HCT116 (cell line): ENCODE data around the gene HBA1. TPM values are rescaled to one million over a fixed set of nuclear protein-coding genes. Genes with fewer than 3 reads are reported as not detected.

Experiments
- ATAC-seq: fragments of 200-7000 bp; cut with Tn5 transposase; 2 replicates; pipeline ENCODE4 v1.9.1; 2020; ENCODE audit warnings: mild to moderate bottlenecking, moderate library complexity
- BruUV-seq: library from RNA; stranded (reverse); fragments of 400-500 nt; replicated peaks from 2 replicates; lab custom pipeline; 2021; lab: Mats Ljungman, UMichigan
- CTCF ChIA-PET: fragments of 300-600 bp; sonication (Branson Sonifier 250); formaldehyde crosslinking; loops from one replicate; lab custom pipeline; 2021; ENCODE audit warnings: antibody characterized with exemption; lab: Charles Lee
- POLR2A ChIA-PET: fragments of 300-600, 350-600 bp; sonication (Branson Sonifier 250); formaldehyde crosslinking; loops from one replicate; lab custom pipeline; 2021; ENCODE audit warnings: antibody characterized with exemption; lab: Charles Lee
- RAD21 ChIA-PET, 2 experiments: fragments of 300-600 bp; sonication (Branson Sonifier 250); formaldehyde crosslinking; loops; one replicate each; lab custom pipeline; 2023; ENCODE audit warnings: low total read pairs in 2 of 2; ENCODE audit not compliant: uncharacterized antibody in 2 of 2, unreplicated experiment in 2 of 2, low non-redundant PET in 1 of 2; lab: Charles Lee
- DNase-seq: peaks from one replicate; pipeline ENCODE4 v3.0.0-alpha.2; 2010; ENCODE audit warnings: low read depth, low spot score
- H2AFZ ChIP-seq: fragments of 200-600 bp; shearing (Covaris generic), sonication (generic); 2 replicates; pipeline ENCODE4 v1.6.1; 2017; ENCODE audit warnings: low read depth, mixed run types, mixed read lengths, antibody characterized with exemption, low read length; ENCODE audit not compliant: poor library complexity, severe bottlenecking
- H3K27ac ChIP-seq: 2 replicates; pipeline ENCODE4 v1.5.1; 2012; ENCODE audit warnings: low read depth, low read length
- H3K27me3 ChIP-seq: fragments of 200-600 bp; sonication (generic); 2 replicates; pipeline ENCODE4 v1.6.1; 2016; ENCODE audit warnings: mixed run types, low read length, mixed read lengths; ENCODE audit not compliant: insufficient read depth
- H3K36me3 ChIP-seq, 2 experiments: fragments of 200-500 bp in 1 of 2; fragments of 200-600 bp in 1 of 2; sonication (Bioruptor generic) in 1 of 2; sonication (generic) in 1 of 2; 2 replicates each; pipeline versions ENCODE4 v1.5.1 to v1.6.1; 2014 to 2016; ENCODE audit warnings: low read length in 2 of 2, inconsistent platforms in 1 of 2, mixed read lengths in 1 of 2, mixed run types in 1 of 2; ENCODE audit not compliant: insufficient read depth in 2 of 2, control insufficient read depth in 1 of 2
- H3K4me1 ChIP-seq, 2 experiments: fragments of 200-600 bp in 1 of 2; sonication (generic) in 1 of 2; 2 replicates each; pipeline versions ENCODE4 v1.5.1 to v1.6.1; 2012 to 2017; ENCODE audit warnings: low read length in 2 of 2, inconsistent platforms in 1 of 2, mild to moderate bottlenecking in 1 of 2, mixed read lengths in 1 of 2, mixed run types in 1 of 2, moderate library complexity in 1 of 2; ENCODE audit not compliant: insufficient read depth in 2 of 2, control insufficient read depth in 1 of 2
- H3K4me2 ChIP-seq: fragments of 200-600 bp; sonication (generic); 2 replicates; pipeline ENCODE4 v1.6.1; 2017; ENCODE audit warnings: mixed run types, low read length, mixed read lengths
- H3K4me3 ChIP-seq, 2 experiments: fragments of 200-600 bp in 1 of 2; sonication (generic) in 1 of 2; replicated peaks in 1 of 2; 2 replicates each; pipeline ENCODE4 v1.5.1; 2011 to 2016; ENCODE audit warnings: low read length in 2 of 2, control low read depth in 1 of 2, low read depth in 1 of 2, mild to moderate bottlenecking in 1 of 2, mixed read lengths in 1 of 2, mixed run types in 1 of 2
- H3K79me2 ChIP-seq: fragments of 200-600 bp; sonication (generic); 2 replicates; pipeline ENCODE4 v1.6.1; 2017; ENCODE audit warnings: mild to moderate bottlenecking, mixed run types, low read length, moderate library complexity, mixed read lengths; ENCODE audit not compliant: insufficient read depth
- H3K9ac ChIP-seq: fragments of 200-600 bp; sonication (generic); 2 replicates; pipeline ENCODE4 v1.6.1; 2016; ENCODE audit warnings: low read length, mixed read lengths
- H3K9me2 ChIP-seq: fragments of 200-600 bp; sonication (generic), shearing (Covaris generic); 2 replicates; pipeline ENCODE4 v1.6.1; 2017; ENCODE audit warnings: mixed run types, mild to moderate bottlenecking, moderate library complexity; ENCODE audit not compliant: insufficient read depth
- H3K9me3 ChIP-seq, 2 experiments: fragments of 200-500 bp in 1 of 2; fragments of 200-600 bp in 1 of 2; sonication (Bioruptor generic) in 1 of 2; sonication (generic) in 1 of 2; 2 replicates each; pipeline ENCODE4 v1.6.1; 2014 to 2017; ENCODE audit warnings: low read length in 2 of 2, mixed read lengths in 2 of 2, inconsistent platforms in 1 of 2, low read depth in 1 of 2, mild to moderate bottlenecking in 1 of 2, mixed run types in 1 of 2, moderate library complexity in 1 of 2; ENCODE audit not compliant: control insufficient read depth in 1 of 2, insufficient read depth in 1 of 2
- H4K20me1 ChIP-seq: fragments of 200-600 bp; sonication (generic), shearing (Covaris generic); 2 replicates; pipeline ENCODE4 v1.6.1; 2017; ENCODE audit warnings: mixed run types, mild to moderate bottlenecking, moderate library complexity; ENCODE audit not compliant: insufficient read depth
- CBX3 ChIP-seq: IDR thresholded peaks from 2 replicates; pipeline ENCODE4 v1.6.1; 2012; ENCODE audit warnings: low read depth
- CEBPB ChIP-seq: IDR thresholded peaks from 2 replicates; pipeline ENCODE4 v1.6.1; 2012; ENCODE audit warnings: low read depth
- CTCF ChIP-seq, 3 experiments: fragments of 200-600 bp in 1 of 3; sonication (generic) in 1 of 3; IDR thresholded peaks in 2 of 3; conservative IDR thresholded peaks in 1 of 3; 2 replicates each; pipeline ENCODE4 v1.5.1; 2012 to 2017; ENCODE audit warnings: low read depth in 2 of 3, low read length in 2 of 3, antibody characterized with exemption in 1 of 3, borderline replicate concordance in 1 of 3, control low read depth in 1 of 3, mild to moderate bottlenecking in 1 of 3, mixed read lengths in 1 of 3, mixed run types in 1 of 3, moderate library complexity in 1 of 3; ENCODE audit not compliant: insufficient read depth in 1 of 3
- EGR1 ChIP-seq: IDR thresholded peaks from 2 replicates; pipeline ENCODE4 v1.6.1; 2012; ENCODE audit warnings: low read depth
- FOSL1 ChIP-seq: IDR thresholded peaks from 2 replicates; pipeline ENCODE4 v1.6.1; 2012; ENCODE audit warnings: low read depth
- JUND ChIP-seq: IDR thresholded peaks from 2 replicates; pipeline ENCODE4 v1.6.1; 2012
- POLR2A ChIP-seq: IDR thresholded peaks from 2 replicates; pipeline ENCODE4 v1.7.0; 2011; ENCODE audit warnings: borderline replicate concordance; ENCODE audit not compliant: insufficient read depth, insufficient read length; ENCODE audit errors: extremely low read depth
- POLR2AphosphoS5 ChIP-seq: IDR thresholded peaks from 2 replicates; pipeline ENCODE4 v1.6.1; 2011; ENCODE audit warnings: mild to moderate bottlenecking, low read depth, low read length, moderate library complexity
- RAD21 ChIP-seq: IDR thresholded peaks from 2 replicates; pipeline ENCODE4 v1.6.1; 2012; ENCODE audit warnings: low read depth, mild to moderate bottlenecking
- TCF7L2 ChIP-seq: IDR thresholded peaks from 2 replicates; pipeline ENCODE4 v1.7.0; 2011; ENCODE audit warnings: borderline replicate concordance, inconsistent platforms; ENCODE audit not compliant: insufficient read depth, insufficient read length; ENCODE audit errors: extremely low read depth
- ZFX ChIP-seq: fragments of 450-650 bp; IDR thresholded peaks from 2 replicates; pipeline ENCODE4 v1.6.1; 2017
- intact Hi-C: fragments of 100-400 bp; cut with micrococcal nuclease; formaldehyde crosslinking; loops from 2 replicates; pipeline ENCODE4 v1.10.0; 2022
- total RNA-seq: library from RNA; stranded (reverse); gene quantifications from one replicate; pipeline ENCODE4 v1.2.1, GENCODE V29; 2021; ENCODE audit not compliant: unreplicated experiment
- TF ChIP-seq, protein P1 (sequence below): IDR thresholded peaks from 2 replicates; pipeline ENCODE4 v1.6.1; 2012
- TF ChIP-seq, protein P2 (sequence below): IDR thresholded peaks from 2 replicates; pipeline ENCODE4 v1.6.1; 2011; ENCODE audit warnings: mild to moderate bottlenecking, low read length, moderate library complexity; ENCODE audit not compliant: insufficient replicate concordance; ENCODE audit errors: extremely low read depth
- TF ChIP-seq, protein P3 (sequence below): IDR thresholded peaks from 2 replicates; pipeline ENCODE4 v1.6.1; 2012

HBA1 gene
- total RNA-seq, 1 experiment from 2014 or later: 4.9 TPM

GRCh38 chr16:144797-145252 lies 31.7 kb upstream of the HBA1 start:
- no peaks in the 10 kb centered on the region for H3K27me3 ChIP-seq
- BruUV-seq: no TSS peak

DNA sequence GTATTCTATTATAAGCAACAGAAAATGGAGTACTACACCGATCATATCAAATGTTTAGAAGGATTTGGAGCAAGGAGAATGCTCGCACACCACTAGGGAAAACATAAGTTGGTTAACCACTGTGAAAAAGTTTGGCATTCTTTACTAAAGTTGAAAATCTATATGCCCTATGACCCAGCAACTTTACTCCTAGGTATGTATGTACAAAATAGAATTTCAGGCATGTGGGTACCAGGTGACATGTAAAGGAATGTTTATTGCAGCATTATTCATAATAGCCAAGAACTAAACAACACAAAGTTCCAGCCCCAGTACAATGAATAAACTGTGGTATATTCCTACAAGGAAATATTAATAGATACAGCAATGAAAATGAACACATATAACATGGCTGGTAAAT lies 29.8 kb upstream of the HBA1 start:
- Histone ChIP-seq H3K4me2 (no peak overlapping the region), H3K36me3 (no peaks in the 10 kb centered on the region), H3K9ac (no peak overlapping the region), H3K27ac (no peak overlapping the region), H3K9me2 (no peaks in the 10 kb centered on the region), H2AFZ (no peak overlapping the region), H3K9me3 (no peaks in the 10 kb centered on the region), H3K4me3 (no peak overlapping the region), H3K27me3 (no peaks in the 10 kb centered on the region), H3K79me2 (no peaks in the 10 kb centered on the region), H3K4me1 (no peaks in the 10 kb centered on the region; a peak in 1 of 4 replicates), H4K20me1 (no peaks in the 10 kb centered on the region)
- no TSS peak for BruUV-seq
- ATAC-seq (no peak), DNase-seq (no peak)
- intact Hi-C loops: no loop called here
- RAD21 ChIA-PET: no interaction called here
- CTCF ChIA-PET: no interaction called here
- POLR2A ChIA-PET: no interaction called here
- TF ChIP-seq ZFX (no peak), TCF7L2 (no peak), FOSL1 (no peak), CBX3 (no peak), EGR1 (no peak), JUND (no peak), CEBPB (no peak), POLR2AphosphoS5 (no peak), POLR2A (no peak), RAD21 (no peak)
- TF ChIP-seq, protein P1, sequence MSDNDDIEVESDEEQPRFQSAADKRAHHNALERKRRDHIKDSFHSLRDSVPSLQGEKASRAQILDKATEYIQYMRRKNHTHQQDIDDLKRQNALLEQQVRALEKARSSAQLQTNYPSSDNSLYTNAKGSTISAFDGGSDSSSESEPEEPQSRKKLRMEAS: no peak
- TF ChIP-seq, protein P2, sequence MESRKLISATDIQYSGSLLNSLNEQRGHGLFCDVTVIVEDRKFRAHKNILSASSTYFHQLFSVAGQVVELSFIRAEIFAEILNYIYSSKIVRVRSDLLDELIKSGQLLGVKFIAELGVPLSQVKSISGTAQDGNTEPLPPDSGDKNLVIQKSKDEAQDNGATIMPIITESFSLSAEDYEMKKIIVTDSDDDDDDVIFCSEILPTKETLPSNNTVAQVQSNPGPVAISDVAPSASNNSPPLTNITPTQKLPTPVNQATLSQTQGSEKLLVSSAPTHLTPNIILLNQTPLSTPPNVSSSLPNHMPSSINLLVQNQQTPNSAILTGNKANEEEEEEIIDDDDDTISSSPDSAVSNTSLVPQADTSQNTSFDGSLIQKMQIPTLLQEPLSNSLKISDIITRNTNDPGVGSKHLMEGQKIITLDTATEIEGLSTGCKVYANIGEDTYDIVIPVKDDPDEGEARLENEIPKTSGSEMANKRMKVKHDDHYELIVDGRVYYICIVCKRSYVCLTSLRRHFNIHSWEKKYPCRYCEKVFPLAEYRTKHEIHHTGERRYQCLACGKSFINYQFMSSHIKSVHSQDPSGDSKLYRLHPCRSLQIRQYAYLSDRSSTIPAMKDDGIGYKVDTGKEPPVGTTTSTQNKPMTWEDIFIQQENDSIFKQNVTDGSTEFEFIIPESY: no peak

More at GRCh38 chr16:144797-145252, 31.7 kb upstream of the HBA1 start:
- H3K9ac ChIP-seq: no peak overlapping the region
- no peak overlapping the region for H3K27ac ChIP-seq
- POLR2A ChIA-PET: no interaction called here
- H3K9me2 ChIP-seq: no peaks in the 10 kb centered on the region
- H3K36me3 ChIP-seq: no peaks in the 10 kb centered on the region
- CTCF ChIA-PET: no interaction called here
- DNase-seq (no peak), ATAC-seq (no peak)
- H3K4me1 ChIP-seq: no peaks in the 10 kb centered on the region; a peak in 1 of 4 replicates
- H3K9me3 ChIP-seq: no peaks in the 10 kb centered on the region
- H4K20me1 ChIP-seq: no peaks in the 10 kb centered on the region
- H2AFZ ChIP-seq: no peak overlapping the region
- intact Hi-C loops: no loop called here
- TF ChIP-seq, protein P3, sequence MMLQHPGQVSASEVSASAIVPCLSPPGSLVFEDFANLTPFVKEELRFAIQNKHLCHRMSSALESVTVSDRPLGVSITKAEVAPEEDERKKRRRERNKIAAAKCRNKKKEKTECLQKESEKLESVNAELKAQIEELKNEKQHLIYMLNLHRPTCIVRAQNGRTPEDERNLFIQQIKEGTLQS: no peak
- TF ChIP-seq FOSL1 (no peak), CTCF (IDR thresholded peaks at IDR 0.05 in 2 of 3, conservative IDR thresholded peaks at IDR 0.05 in 1 of 3; ENCODE audit: borderline replicate concordance in 1 of 3, insufficient read depth in 1 of 3, low read depth in 2 of 3, low read length in 2 of 3) (no peak)
- H3K4me3 ChIP-seq: no peak overlapping the region
- RAD21 ChIA-PET: no interaction called here
- no peaks in the 10 kb centered on the region for H3K79me2 ChIP-seq
- H3K4me2 ChIP-seq: no peak overlapping the region
